HCT116 (cell line): ENCODE data around the gene FOXK2.

Source experiments
- CEBPB ChIP-seq: IDR thresholded peaks from 2 replicates; pipeline ENCODE4 v1.6.1; 2012; ENCODE audit warnings: low read depth
- CTCF ChIP-seq, 3 experiments: fragments of 200-600 bp in 1 of 3; sonication (generic) in 1 of 3; IDR thresholded peaks in 2 of 3; conservative IDR thresholded peaks in 1 of 3; 2 replicates each; pipeline ENCODE4 v1.5.1; 2012 to 2017; ENCODE audit warnings: low read depth in 2 of 3, low read length in 2 of 3, antibody characterized with exemption in 1 of 3, borderline replicate concordance in 1 of 3, control low read depth in 1 of 3, mild to moderate bottlenecking in 1 of 3, mixed read lengths in 1 of 3, mixed run types in 1 of 3, moderate library complexity in 1 of 3; ENCODE audit not compliant: insufficient read depth in 1 of 3
- ELF1 ChIP-seq: IDR thresholded peaks from 2 replicates; pipeline ENCODE4 v1.6.1; 2012; ENCODE audit warnings: low read depth, borderline replicate concordance
- EZH2phosphoT487 ChIP-seq: fragments of 200-600 bp; IDR thresholded peaks from 2 replicates; pipeline ENCODE4 v1.6.1; 2018; ENCODE audit warnings: antibody characterized with exemption, borderline replicate concordance
- JUND ChIP-seq: IDR thresholded peaks from 2 replicates; pipeline ENCODE4 v1.6.1; 2012
- POLR2A ChIP-seq: IDR thresholded peaks from 2 replicates; pipeline ENCODE4 v1.7.0; 2011; ENCODE audit warnings: borderline replicate concordance; ENCODE audit not compliant: insufficient read depth, insufficient read length; ENCODE audit errors: extremely low read depth
- POLR2AphosphoS5 ChIP-seq: IDR thresholded peaks from 2 replicates; pipeline ENCODE4 v1.6.1; 2011; ENCODE audit warnings: mild to moderate bottlenecking, low read depth, low read length, moderate library complexity
- RAD21 ChIP-seq: IDR thresholded peaks from 2 replicates; pipeline ENCODE4 v1.6.1; 2012; ENCODE audit warnings: low read depth, mild to moderate bottlenecking
- REST ChIP-seq: IDR thresholded peaks from 2 replicates; pipeline ENCODE4 v1.6.1; 2012; ENCODE audit warnings: low read depth
- SIN3A ChIP-seq: IDR thresholded peaks from 2 replicates; pipeline ENCODE4 v1.6.1; 2012; ENCODE audit warnings: low read depth
- TCF7L2 ChIP-seq: IDR thresholded peaks from 2 replicates; pipeline ENCODE4 v1.7.0; 2011; ENCODE audit warnings: borderline replicate concordance, inconsistent platforms; ENCODE audit not compliant: insufficient read depth, insufficient read length; ENCODE audit errors: extremely low read depth
- ZBTB33 ChIP-seq: IDR thresholded peaks from 2 replicates; pipeline ENCODE4 v1.6.1; 2011; ENCODE audit warnings: mild to moderate bottlenecking, low read length, moderate library complexity; ENCODE audit not compliant: insufficient replicate concordance; ENCODE audit errors: extremely low read depth

- no peak for TF ChIP-seq CTCF (IDR thresholded peaks at IDR 0.05 in 2 of 3, conservative IDR thresholded peaks at IDR 0.05 in 1 of 3; ENCODE audit: borderline replicate concordance in 1 of 3, insufficient read depth in 1 of 3, low read depth in 2 of 3, low read length in 2 of 3)
- no peak for TF ChIP-seq SIN3A
- TF ChIP-seq RAD21 = no peak
- no peak for TF ChIP-seq POLR2A
- no peak for TF ChIP-seq TCF7L2
- TF ChIP-seq ELF1 = no peak
- no peak for TF ChIP-seq ZBTB33
- TF ChIP-seq REST = no peak
- no peak for TF ChIP-seq EZH2phosphoT487
- TF ChIP-seq JUND = no peak
- no peak for TF ChIP-seq POLR2AphosphoS5
- TF ChIP-seq CEBPB = no peak
Measured at GRCh38 chr17:82614095-82614631, 94.6 kb downstream of the FOXK2 start.
